Measurements from ENCODE around the gene EEF1G.
"Not testable (repeated sequence)": the region's sequence is repeated elsewhere in the genome, so short reads cannot be mapped to it uniquely, and the experiment has no call there.

The EEF1G gene

GRCh38 chr11:62595124-62595523 lies 21.4 kb upstream of the EEF1G start:
- no peak overlapping the region for H3K4me3 ChIP-seq (ENCODE audit: low read depth, low read length)
- no peak for TF ChIP-seq CTCF (IDR thresholded peaks at IDR 0.05; ENCODE audit: borderline replicate concordance, insufficient read depth, low read depth, low read length)

- H3K4me3 ChIP-seq (ENCODE audit: low read depth, low read length), result no peak overlapping the region
- peak; percentile 82 for TF ChIP-seq CTCF (IDR thresholded peaks at IDR 0.05; ENCODE audit: borderline replicate concordance, insufficient read depth, low read depth, low read length)
These were observed 19.8 kb upstream of the EEF1G start for GRCh38 chr11:62593434-62594044.

- TF ChIP-seq CTCF (IDR thresholded peaks at IDR 0.05; ENCODE audit: borderline replicate concordance, insufficient read depth, low read depth, low read length), result no peak
- no peak overlapping the region for H3K4me3 ChIP-seq (ENCODE audit: low read depth, low read length)
These were observed 19.3 kb upstream of the EEF1G start for GRCh38 chr11:62592989-62593421.

GRCh38 chr11:62592146-62592815 lies 18.6 kb upstream of the EEF1G start:
- TF ChIP-seq CTCF (IDR thresholded peaks at IDR 0.05; ENCODE audit: borderline replicate concordance, insufficient read depth, low read depth, low read length), result 0 out of 2 replicates have a peak, but pooled peaks have one; percentile 10
- peak overlapping the region; percentile 64 for H3K4me3 ChIP-seq (ENCODE audit: low read depth, low read length)

- no peak for TF ChIP-seq CTCF (IDR thresholded peaks at IDR 0.05; ENCODE audit: borderline replicate concordance, insufficient read depth, low read depth, low read length)
- H3K4me3 ChIP-seq (ENCODE audit: low read depth, low read length), result peak within 1 kb of the TSS; percentile 64
These were observed 17.9 kb upstream of the EEF1G start, which contains the start of gene TUT1 for GRCh38 chr11:62591448-62592145. Gene TUT1, minus strand, starts transcription at chr11:62591523. Its CDS starts 38 bp downstream, at chr11:62591485.

- TF ChIP-seq CTCF (IDR thresholded peaks at IDR 0.05; ENCODE audit: borderline replicate concordance, insufficient read depth, low read depth, low read length), result no peak
- no peak overlapping the region for H3K4me3 ChIP-seq (ENCODE audit: low read depth, low read length)
These were observed 15.4 kb upstream of the EEF1G start for GRCh38 chr11:62588966-62589637.

- not testable (repeated sequence) for H3K4me3 ChIP-seq (ENCODE audit: low read depth, low read length)
These were observed 11.7 kb upstream of the EEF1G start for GRCh38 chr11:62585356-62585755.

- H3K4me3 ChIP-seq (ENCODE audit: low read depth, low read length), result not testable (repeated sequence)
These were observed 8.0 kb upstream of the EEF1G start for GRCh38 chr11:62581735-62582134.

Data from GM12875 (cell line).